Astrocyte (in vitro differentiated cells and primary cell): Measurements from ENCODE around the gene DTNB.

Experiments
- CTCF ChIP-seq: IDR thresholded peaks from 2 replicates; pipeline ENCODE4 v1.5.1; 2011; ENCODE audit warnings: low read depth, mild to moderate bottlenecking, inconsistent platforms, low read length, moderate library complexity; ENCODE audit not compliant: insufficient read depth
- EZH2 ChIP-seq: IDR thresholded peaks from 2 replicates; pipeline ENCODE4 v1.6.1; 2012; ENCODE audit warnings: mild to moderate bottlenecking, low read length, inconsistent platforms; ENCODE audit not compliant: insufficient read depth

DNA sequence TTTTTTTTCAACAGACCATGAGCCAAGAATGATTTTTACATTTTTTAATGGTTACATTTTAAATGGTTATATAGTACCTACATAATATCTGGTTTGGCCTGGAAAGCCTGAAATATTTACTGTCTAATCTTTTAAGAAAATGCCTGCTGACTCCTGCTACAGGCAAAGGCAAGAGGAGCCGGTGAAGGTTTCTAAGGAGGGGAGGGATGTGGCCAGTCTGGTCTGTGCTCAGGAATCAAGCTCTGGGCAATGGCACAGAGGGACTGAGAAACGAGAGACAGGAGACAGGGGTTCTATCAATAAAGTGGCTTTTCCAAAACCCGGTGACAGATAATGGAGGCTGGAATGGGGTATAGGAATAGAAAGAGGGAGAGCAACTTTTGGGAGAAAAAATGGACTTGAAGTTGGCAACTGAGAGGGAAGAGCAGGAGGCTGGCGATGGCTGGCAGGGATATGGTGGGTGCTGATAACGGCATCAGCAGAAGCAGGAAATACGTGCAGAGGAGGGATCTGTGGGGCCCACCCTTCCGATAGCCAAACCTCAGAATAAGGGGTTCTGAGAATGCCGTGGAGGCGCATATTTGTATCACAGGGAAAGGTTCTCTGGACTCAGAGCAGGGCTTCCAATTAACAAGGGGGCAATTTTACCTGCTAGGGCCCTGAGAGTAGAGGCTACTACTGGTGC is 267.6 kb downstream of the DTNB start:
- no peak for TF ChIP-seq CTCF
- no peak for TF ChIP-seq EZH2
